K562 (cell line): ENCODE results near the gene ELMO1. TPM values are rescaled to one million over a fixed set of nuclear protein-coding genes. Genes with fewer than 3 reads are reported as not detected.
"Not testable (repeated sequence)": the region's sequence is repeated elsewhere in the genome, so short reads cannot be mapped to it uniquely, and the experiment has no call there.

Experiments
- ATAC-seq: fragments of 200-7000 bp; cut with Tn5 transposase; 3 replicates; pipeline ENCODE4 v1.9.1; 2020; ENCODE audit warnings: moderate library complexity
- BruUV-seq: library from RNA; stranded (reverse); fragments of 400-500 nt; replicated peaks from 2 replicates; lab custom pipeline; 2021; lab: Mats Ljungman, UMichigan
- CTCF ChIA-PET: fragments of 300-600 bp; formaldehyde crosslinking; extraction: SDS; loops from one replicate; lab custom pipeline; 2021; ENCODE audit warnings: low intra/inter-chr PET ratio; lab: Yijun Ruan, JAX
- POLR2A ChIA-PET: fragments of 300-600, 350-650 bp; sonication (Branson Sonifier 250); formaldehyde crosslinking; extraction: SDS; loops from one replicate; lab custom pipeline; 2021; ENCODE audit warnings: antibody characterized with exemption, inconsistent platforms; lab: Yijun Ruan, JAX
- DNase-seq, 4 experiments: peaks; one replicate each; pipeline versions ENCODE4 v3.0.0 to v3.0.0-alpha.2; 2011 to 2018; ENCODE audit warnings: low spot score in 3 of 4, mixed read lengths in 3 of 4; ENCODE audit errors: extremely low read depth in 1 of 4
- FAIRE-seq: peaks from 2 replicates; lab custom pipeline; 2011; peaks lifted over from hg19 to GRCh38; lab: Jason Lieb, UNC
- H2AFZ ChIP-seq: 2 replicates; pipeline ENCODE4 v1.6.0; 2011; ENCODE audit warnings: low read depth, low read length, control low read depth, inconsistent platforms
- H3K27ac ChIP-seq: fragments of 200-600 bp; 3 replicates; pipeline ENCODE4 v1.8.0; 2011; ENCODE audit warnings: low read depth, mild to moderate bottlenecking, control low read depth, inconsistent platforms, low read length, moderate library complexity, mixed read lengths; ENCODE audit errors: extremely low read depth
- H3K27me3 ChIP-seq, 2 experiments: fragments of 300-600 bp in 1 of 2; 2 replicates in 1 of 2; 3 replicates in 1 of 2; pipeline versions ENCODE4 v1.6.0 to v1.8.0; 2011; ENCODE audit warnings: inconsistent platforms in 2 of 2, low read length in 2 of 2, mild to moderate bottlenecking in 1 of 2, mixed read lengths in 1 of 2, moderate library complexity in 1 of 2; ENCODE audit not compliant: control insufficient read depth in 2 of 2, insufficient read depth in 2 of 2
- H3K36me3 ChIP-seq: fragments of 300-600 bp; 3 replicates; pipeline ENCODE4 v1.8.0; 2011; ENCODE audit warnings: mild to moderate bottlenecking, low read length, inconsistent platforms; ENCODE audit not compliant: control insufficient read depth, insufficient read depth
- H3K4me1 ChIP-seq, 2 experiments: fragments of 200-600 bp in 1 of 2; replicated peaks in 1 of 2; 2 replicates in 1 of 2; 3 replicates in 1 of 2; pipeline versions ENCODE4 v1.5.1 to v1.8.0; 2011; ENCODE audit warnings: inconsistent platforms in 2 of 2, low read length in 2 of 2, mild to moderate bottlenecking in 1 of 2, mixed read lengths in 1 of 2, moderate library complexity in 1 of 2; ENCODE audit not compliant: control insufficient read depth in 2 of 2, insufficient read depth in 2 of 2
- H3K4me2 ChIP-seq: 2 replicates; pipeline ENCODE4 v1.6.1; 2011; ENCODE audit warnings: low read length, control low read depth, inconsistent platforms, mixed read lengths; ENCODE audit not compliant: insufficient read depth
- H3K4me3 ChIP-seq: fragments of 200-600 bp; sonication (generic), shearing (Covaris generic); 2 replicates; pipeline ENCODE4 v1.5.1; 2016; ENCODE audit warnings: control low read depth, inconsistent platforms
- H3K79me2 ChIP-seq: fragments of 200-600 bp; 3 replicates; pipeline ENCODE4 v1.8.0; 2011; ENCODE audit warnings: low read length, inconsistent platforms; ENCODE audit not compliant: control insufficient read depth, insufficient read depth
- H3K9ac ChIP-seq, 2 experiments: 2 replicates each; pipeline versions ENCODE4 v1.6.0 to v1.6.1; 2011; ENCODE audit warnings: low read depth in 2 of 2, low read length in 2 of 2, control low read depth in 1 of 2, inconsistent platforms in 1 of 2, mild to moderate bottlenecking in 1 of 2, mixed read lengths in 1 of 2; ENCODE audit not compliant: insufficient read depth in 1 of 2
- H3K9me1 ChIP-seq: one replicate; pipeline ENCODE4 v1.6.0; 2011; ENCODE audit warnings: inconsistent platforms, mild to moderate bottlenecking, low read length, moderate library complexity; ENCODE audit not compliant: control insufficient read depth, insufficient read depth
- H3K9me3 ChIP-seq: replicated peaks from 2 replicates; pipeline ENCODE4 v1.5.1; 2011; ENCODE audit warnings: low read depth, low read length, inconsistent platforms; ENCODE audit not compliant: control insufficient read depth, insufficient read depth
- H4K20me1 ChIP-seq: replicated peaks from 2 replicates; pipeline ENCODE4 v1.6.1; 2011; ENCODE audit warnings: low read length, inconsistent platforms, mixed read lengths; ENCODE audit not compliant: control insufficient read depth, insufficient read depth
- ASH1L ChIP-seq: fragments of 450-650 bp; IDR thresholded peaks from 2 replicates; pipeline ENCODE4 v1.6.1; 2018; ENCODE audit warnings: borderline replicate concordance, mild to moderate bottlenecking, low read depth; ENCODE audit not compliant: partially characterized antibody
- CREB5 ChIP-seq: fragments of 250-450 bp; sonication (Bioruptor Pico); IDR thresholded peaks from 2 replicates; pipeline ENCODE4 v1.5.0; 2020; ENCODE audit warnings: mild to moderate bottlenecking
- ELK3 ChIP-seq: fragments of 450-650 bp; formaldehyde crosslinking; IDR thresholded peaks from 2 replicates; pipeline ENCODE4 v1.4.0; 2020; ENCODE audit warnings: mild to moderate bottlenecking
- GABPA ChIP-seq: fragments of 200-800 bp; sonication (Bioruptor generic); conservative IDR thresholded peaks from 2 replicates; pipeline ENCODE4 v1.6.1; 2016; ENCODE audit warnings: low read depth, missing genetic modification characterization, missing compliant biosample characterization
- NRF1 ChIP-seq, 2 experiments: fragments of 450-650 bp; IDR thresholded peaks in 1 of 2; conservative IDR thresholded peaks in 1 of 2; 2 replicates each; pipeline ENCODE4 v1.6.1; 2014; ENCODE audit warnings: mild to moderate bottlenecking in 2 of 2
- TFE3 ChIP-seq: fragments of 450-650 bp; formaldehyde crosslinking; IDR thresholded peaks from 2 replicates; pipeline ENCODE4 v1.4.0; 2020; ENCODE audit warnings: mild to moderate bottlenecking, mixed read lengths
- THRAP3 ChIP-seq: fragments of 450-650 bp; IDR thresholded peaks from 2 replicates; pipeline ENCODE4 v1.6.1; 2016; ENCODE audit warnings: mild to moderate bottlenecking, inconsistent platforms, borderline replicate concordance
- ZNF79 ChIP-seq: fragments of 250-450 bp; sonication (Bioruptor Pico); IDR thresholded peaks from 2 replicates; pipeline ENCODE4 v1.4.0; 2020; ENCODE audit warnings: low read depth, mild to moderate bottlenecking, moderate library complexity
- WGBS: fragments of 100-300 bp; shearing (Covaris generic); methylation state at CpG from one replicate; pipeline ENCODE4 v1.1.6; 2016; ENCODE audit warnings: low coverage, mixed read lengths; ENCODE audit not compliant: insufficient coverage; ENCODE audit errors: missing lambda C conversion rate; 5-methylcytosine and 5-hydroxymethylcytosine counted together
- in situ Hi-C: fragments of 300-500 bp; cut with MboI; formaldehyde crosslinking; loops from 4 replicates; pipeline ENCODE4 v1.15.0; 2018; ENCODE audit warnings: inconsistent platforms, mixed read lengths
- intact Hi-C: fragments of 100-400 bp; cut with micrococcal nuclease; formaldehyde crosslinking; loops from 2 replicates; pipeline ENCODE4 v1.14.2; 2022
- polyA plus RNA-seq, 8 experiments: library from polyadenylated mRNA; depleted of rRNA in 4 of 8; stranded (reverse) in 5 of 8; unstranded in 3 of 8; fragments of >200 nt; fragmentation: Nextera tagmentation in 2 of 8; fragmentation: Illumina TruSeq in 1 of 8; extraction: Ambion mirVana in 2 of 8; extraction: Trizol in 1 of 8; gene quantifications; 2 replicates each; pipeline versions ENCODE4 v1.2.1 to v1.2.3, GENCODE V29; 2011 to 2014; ENCODE audit warnings: inconsistent platforms in 1 of 8, missing spikeins in 1 of 8
- total RNA-seq, 7 experiments: library from RNA; depleted of rRNA in 6 of 7; stranded (reverse); fragments of >200 nt in 6 of 7; fragmentation: Illumina TruSeq in 2 of 7; extraction: Trizol in 2 of 7; gene quantifications; 2 replicates each; pipeline versions ENCODE4 v1.2.1 to v1.2.3, GENCODE V29; 2011 to 2021; ENCODE audit warnings: low replicate concordance in 1 of 7
- TF ChIP-seq, protein P1 (sequence below): IDR thresholded peaks from 2 replicates; pipeline ENCODE4 v1.6.1; 2012; ENCODE audit warnings: low read depth, low read length, improper control_type of control experiment, borderline replicate concordance

Gene ELMO1
- total and polyA plus RNA-seq, 9 of the 15 experiments (the other 6 are each of a cell fraction or from before 2014, with no cell fraction given): 0.36 to 7.2 (median 3.6) TPM

GRCh38 chr7:36973534-36973933 is 475.1 kb downstream of the ELMO1 start:
- BruUV-seq, CTCF ChIA-PET, intact Hi-C loops, H3K4me3 ChIP-seq, H3K9ac ChIP-seq, H4K20me1 ChIP-seq, H3K27ac ChIP-seq, ATAC-seq, in situ Hi-C loops, H2AFZ ChIP-seq, DNase-seq, H3K4me2 ChIP-seq, H3K9me1 ChIP-seq: not testable (repeated sequence)
- TF ChIP-seq NRF1 (conservative IDR thresholded peaks at IDR 0.05 in 1 of 2, IDR thresholded peaks at IDR 0.05 in 1 of 2): peak in 1 of 2 experiments; percentile 21; a peak in 2 of 4 replicates
- TF ChIP-seq, all 486 proteins: peak for 1; not testable (repeated sequence) for 485
- 17% methylated on average over 24 of the region's 28 CpGs for WGBS
- POLR2A ChIA-PET, FAIRE-seq, H3K4me1 ChIP-seq, H3K36me3 ChIP-seq, H3K27me3 ChIP-seq, H3K79me2 ChIP-seq, H3K9me3 ChIP-seq: not testable (repeated sequence)

DNA sequence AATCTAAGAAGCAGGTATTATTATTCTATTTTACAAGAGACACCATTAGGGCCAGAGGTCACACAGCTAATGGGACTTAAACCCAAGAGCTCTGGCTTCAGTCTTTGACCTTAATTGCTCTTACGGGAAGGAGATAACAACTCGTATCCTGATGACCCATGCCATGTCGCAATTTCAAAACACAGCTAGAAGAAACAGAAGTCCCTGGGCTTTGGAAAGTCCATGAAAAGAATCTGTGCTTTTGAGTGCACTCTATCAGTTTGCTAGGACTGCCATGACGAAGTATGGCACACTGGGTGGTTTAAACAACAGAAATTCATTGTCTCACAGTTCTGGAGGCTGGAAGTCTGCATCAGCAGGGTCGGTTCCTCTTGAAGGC is 476.5 kb downstream of the ELMO1 start:
- no peaks in the 10 kb centered on the region for H3K36me3 ChIP-seq
- 1% methylated on average over 5 of the region's 5 CpGs for WGBS
- in situ Hi-C loops: no loop called here
- ChIA-PET POLR2A (no interaction called here), CTCF (interaction anchor here (0.6 kb wide), 1 partner anchor 303 kb away, joined by 4 read pairs; no protein-coding TSS in a partner anchor)
- no peaks in the 10 kb centered on the region for H3K79me2 ChIP-seq
- H3K4me1 ChIP-seq: peaks cover 0 to 7% of the 10 kb centered on the region in 2 experiments; a peak in 1 of 5 replicates
- DNase-seq (no peak), FAIRE-seq (no peak), ATAC-seq (no peak)
- H4K20me1 ChIP-seq: no peaks in the 10 kb centered on the region
- no peak overlapping the region for H3K4me2 ChIP-seq
- H3K9me1 ChIP-seq: no peaks in the 10 kb centered on the region
- no peak overlapping the region for H3K27ac ChIP-seq
- no peak overlapping the region for H2AFZ ChIP-seq
- H3K4me3 ChIP-seq: no peak overlapping the region
- H3K9me3 ChIP-seq: no peaks in the 10 kb centered on the region
- no TSS peak for BruUV-seq
- intact Hi-C loops: no loop called here
- no peak overlapping the region for H3K9ac ChIP-seq
- H3K27me3 ChIP-seq: no peaks in the 10 kb centered on the region
- TF ChIP-seq, protein P1, sequence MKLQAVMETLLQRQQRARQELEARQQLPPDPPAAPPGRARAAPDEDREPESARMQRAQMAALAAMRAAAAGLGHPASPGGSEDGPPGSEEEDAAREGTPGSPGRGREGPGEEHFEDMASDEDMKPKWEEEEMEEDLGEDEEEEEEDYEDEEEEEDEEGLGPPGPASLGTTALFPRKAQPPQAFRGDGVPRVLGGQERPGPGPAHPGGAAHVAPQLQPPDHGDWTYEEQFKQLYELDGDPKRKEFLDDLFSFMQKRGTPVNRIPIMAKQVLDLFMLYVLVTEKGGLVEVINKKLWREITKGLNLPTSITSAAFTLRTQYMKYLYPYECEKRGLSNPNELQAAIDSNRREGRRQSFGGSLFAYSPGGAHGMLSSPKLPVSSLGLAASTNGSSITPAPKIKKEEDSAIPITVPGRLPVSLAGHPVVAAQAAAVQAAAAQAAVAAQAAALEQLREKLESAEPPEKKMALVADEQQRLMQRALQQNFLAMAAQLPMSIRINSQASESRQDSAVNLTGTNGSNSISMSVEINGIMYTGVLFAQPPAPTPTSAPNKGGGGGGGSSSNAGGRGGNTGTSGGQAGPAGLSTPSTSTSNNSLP: no peak
- TF ChIP-seq GABPA (tag): no peak
- no peak for TF ChIP-seq ASH1L
- TF ChIP-seq TFE3 (CRISPR knock-in tag): no peak
- no peak for TF ChIP-seq THRAP3
- TF ChIP-seq CREB5 (CRISPR knock-in tag): no peak
- TF ChIP-seq ZNF79 (CRISPR knock-in tag): no peak
- TF ChIP-seq ELK3 (CRISPR knock-in tag): no peak
